Measurements from ENCODE around the gene SFN.

- no peak for TF ChIP-seq GATA2 (IDR thresholded peaks at IDR 0.05; ENCODE audit: low read depth, low read length)
- TF ChIP-seq GATA3 (IDR thresholded peaks at IDR 0.05; ENCODE audit: low read depth, low read length) = no peak
Measured at GRCh38 chr1:26864610-26865480, 1.9 kb downstream of the SFN start.

All from SH-SY5Y (cell line).